OCI-LY1 (cell line): ENCODE measurements around the gene PTPRN2.

ENCODE experiments used
- H2AFZ ChIP-seq: fragments of 200-600 bp; sonication (generic), shearing (Covaris generic); 2 replicates; pipeline ENCODE4 v1.6.0; 2014; ENCODE audit warnings: antibody characterized with exemption, mild to moderate bottlenecking, low read length
- H3F3A ChIP-seq: fragments of 200-600 bp; sonication (generic), shearing (Covaris generic); 2 replicates; pipeline ENCODE4 v1.6.0; 2014; ENCODE audit warnings: mild to moderate bottlenecking, antibody characterized with exemption, low read length, moderate library complexity; ENCODE audit not compliant: insufficient read depth
- H3K27ac ChIP-seq: fragments of 200-600 bp; sonication (generic); 2 replicates; pipeline ENCODE4 v1.5.1; 2014; ENCODE audit warnings: low read length, mixed run types, mild to moderate bottlenecking, low read depth; ENCODE audit not compliant: poor library complexity, severe bottlenecking
- H3K27me3 ChIP-seq: fragments of 200-600 bp; sonication (generic); 2 replicates; pipeline ENCODE4 v1.6.0; 2014; ENCODE audit warnings: antibody characterized with exemption, mild to moderate bottlenecking, low read length, moderate library complexity; ENCODE audit not compliant: insufficient read depth
- H3K36me3 ChIP-seq: fragments of 200-600 bp; sonication (generic); 2 replicates; pipeline ENCODE4 v1.6.1; 2014; ENCODE audit warnings: mild to moderate bottlenecking, antibody characterized with exemption, low read length, moderate library complexity, mixed read lengths; ENCODE audit not compliant: insufficient read depth
- H3K4me1 ChIP-seq: fragments of 200-600 bp; sonication (generic); 2 replicates; pipeline ENCODE4 v1.5.1; 2014; ENCODE audit warnings: mild to moderate bottlenecking, low read length, moderate library complexity; ENCODE audit not compliant: insufficient read depth, severe bottlenecking
- H3K4me2 ChIP-seq: fragments of 200-600 bp; sonication (generic), shearing (Covaris generic); 2 replicates; pipeline ENCODE4 v1.6.1; 2014; ENCODE audit warnings: low read length
- H3K4me3 ChIP-seq: fragments of 200-600 bp; sonication (generic); 2 replicates; pipeline ENCODE4 v1.5.1; 2014; ENCODE audit warnings: low read length, low read depth, mild to moderate bottlenecking, mixed read lengths; ENCODE audit not compliant: poor library complexity, severe bottlenecking
- H3K79me2 ChIP-seq: fragments of 200-600 bp; shearing (Covaris generic); 2 replicates; pipeline ENCODE4 v1.6.1; 2016; ENCODE audit warnings: mixed run types, low read length, mixed read lengths; ENCODE audit not compliant: insufficient read depth
- H3K9ac ChIP-seq: fragments of 200-600 bp; sonication (generic), shearing (Covaris generic); 2 replicates; pipeline ENCODE4 v1.6.1; 2014; ENCODE audit warnings: mild to moderate bottlenecking, low read length, mixed read lengths
- H3K9me2 ChIP-seq: fragments of 200-600 bp; sonication (generic), shearing (Covaris generic); 2 replicates; pipeline ENCODE4 v1.6.1; 2014; ENCODE audit warnings: low read depth, mild to moderate bottlenecking, low read length, mixed read lengths
- H3K9me3 ChIP-seq: fragments of 200-600 bp; shearing (Covaris generic); 2 replicates; pipeline ENCODE4 v1.6.1; 2014; ENCODE audit warnings: low read length, mixed read lengths
- H4K20me1 ChIP-seq: fragments of 200-600 bp; sonication (generic), shearing (Covaris generic); 2 replicates; pipeline ENCODE4 v1.6.0; 2016; ENCODE audit warnings: mild to moderate bottlenecking, low read length; ENCODE audit not compliant: insufficient read depth
- CTCF ChIP-seq: fragments of 200-600 bp; sonication (generic), shearing (Covaris generic); IDR thresholded peaks from 2 replicates; pipeline ENCODE4 v1.5.1; 2017; ENCODE audit warnings: mild to moderate bottlenecking, antibody characterized with exemption, low read length, moderate library complexity, mixed read lengths
- EZH2 ChIP-seq: fragments of 200-600 bp; sonication (generic), shearing (Covaris generic); IDR thresholded peaks from 2 replicates; pipeline ENCODE4 v1.8.0; 2017; ENCODE audit warnings: borderline replicate concordance, mixed run types, mild to moderate bottlenecking, antibody characterized with exemption, low read length, moderate library complexity, mixed read lengths

The PTPRN2 gene

GRCh38 chr7:157523371-157523765, 1064.3 kb downstream of the PTPRN2 start:
- peaks cover 15% of the 10 kb centered on the region; the same call in 1 of the 2 replicates for H3K27me3 ChIP-seq
- TF ChIP-seq EZH2: no peak

GRCh38 chr7:157522954-157523353, 1064.7 kb downstream of the PTPRN2 start:
- H3K79me2 ChIP-seq: no peaks in the 10 kb centered on the region
- H3K9ac ChIP-seq: no peak overlapping the region
- no peaks in the 10 kb centered on the region for H3K9me2 ChIP-seq
- H4K20me1 ChIP-seq: no peaks in the 10 kb centered on the region
- no peaks in the 10 kb centered on the region for H3K9me3 ChIP-seq
- no peaks in the 10 kb centered on the region for H3F3A ChIP-seq
- peaks cover 15% of the 10 kb centered on the region; the same call in 1 of the 2 replicates for H3K27me3 ChIP-seq
- TF ChIP-seq EZH2: no peak
- TF ChIP-seq CTCF: no peak
- no peak overlapping the region for H3K4me3 ChIP-seq
- H3K27ac ChIP-seq: no peak overlapping the region
- no peaks in the 10 kb centered on the region for H3K36me3 ChIP-seq
- no peak overlapping the region for H2AFZ ChIP-seq
- no peak overlapping the region for H3K4me2 ChIP-seq
- H3K4me1 ChIP-seq: no peaks in the 10 kb centered on the region

More at GRCh38 chr7:157523371-157523765, 1064.3 kb downstream of the PTPRN2 start:
- no peak overlapping the region for H3K4me3 ChIP-seq
- H3F3A ChIP-seq: no peaks in the 10 kb centered on the region
- H3K9me2 ChIP-seq: no peaks in the 10 kb centered on the region
- H3K9me3 ChIP-seq: no peaks in the 10 kb centered on the region
- no peak overlapping the region for H2AFZ ChIP-seq
- H3K27ac ChIP-seq: no peak overlapping the region
- no peaks in the 10 kb centered on the region for H3K4me1 ChIP-seq
- H4K20me1 ChIP-seq: no peaks in the 10 kb centered on the region
- no peak overlapping the region for H3K4me2 ChIP-seq
- H3K79me2 ChIP-seq: no peaks in the 10 kb centered on the region
- no peak overlapping the region for H3K9ac ChIP-seq
- no peaks in the 10 kb centered on the region for H3K36me3 ChIP-seq

GRCh38 chr7:157522189-157522588, 1065.4 kb downstream of the PTPRN2 start:
- Histone ChIP-seq H3K4me1 (no peaks in the 10 kb centered on the region), H3K9me2 (no peaks in the 10 kb centered on the region), H3K9ac (no peak overlapping the region), H3K36me3 (no peaks in the 10 kb centered on the region), H3K4me2 (no peak overlapping the region), H3K79me2 (no peaks in the 10 kb centered on the region), H3K27me3 (peaks cover 15% of the 10 kb centered on the region; the same call in 1 of the 2 replicates), H3K4me3 (no peak overlapping the region), H2AFZ (no peak overlapping the region), H3K9me3 (no peaks in the 10 kb centered on the region), H3F3A (no peaks in the 10 kb centered on the region), H3K27ac (no peak overlapping the region), H4K20me1 (no peaks in the 10 kb centered on the region)
- TF ChIP-seq CTCF: no peak
- TF ChIP-seq EZH2: no peak

- H3K9me2 ChIP-seq: no peaks in the 10 kb centered on the region
- H3K27ac ChIP-seq: no peak overlapping the region
- no peaks in the 10 kb centered on the region for H3K79me2 ChIP-seq
- H3F3A ChIP-seq: no peaks in the 10 kb centered on the region
- no peak overlapping the region for H3K4me3 ChIP-seq
- H4K20me1 ChIP-seq: no peaks in the 10 kb centered on the region
- H3K27me3 ChIP-seq: peaks cover 15% of the 10 kb centered on the region; the same call in 1 of the 2 replicates
- H3K9ac ChIP-seq: no peak overlapping the region
- TF ChIP-seq EZH2: no peak
- TF ChIP-seq CTCF: no peak
- H3K4me2 ChIP-seq: no peak overlapping the region
- H3K36me3 ChIP-seq: no peaks in the 10 kb centered on the region
- H3K4me1 ChIP-seq: no peaks in the 10 kb centered on the region
- no peak overlapping the region for H2AFZ ChIP-seq
- no peaks in the 10 kb centered on the region for H3K9me3 ChIP-seq
Measured at GRCh38 chr7:157521752-157522151, 1065.9 kb downstream of the PTPRN2 start.
